GM23248 (cell line): ENCODE measurements around the gene SPDYC. TPM values are rescaled to one million over a fixed set of nuclear protein-coding genes. Genes with fewer than 3 reads are reported as not detected.

Experiments used
- DNase-seq: peaks from one replicate; pipeline ENCODE4 v3.0.0-alpha.2; 2015
- H2AFZ ChIP-seq: fragments of 200-600 bp; sonication (generic); 2 replicates; pipeline ENCODE4 v1.6.1; 2016; ENCODE audit warnings: antibody characterized with exemption
- H3F3A ChIP-seq: fragments of 200-600 bp; sonication (generic); 2 replicates; pipeline ENCODE4 v1.6.1; 2016; ENCODE audit warnings: mild to moderate bottlenecking, antibody characterized with exemption, mixed run types; ENCODE audit not compliant: insufficient read depth
- H3K27ac ChIP-seq: fragments of 200-600 bp; sonication (generic); 2 replicates; pipeline ENCODE4 v1.5.1; 2016; ENCODE audit warnings: mild to moderate bottlenecking
- H3K27me3 ChIP-seq: fragments of 200-600 bp; sonication (generic); replicated peaks from 2 replicates; pipeline ENCODE4 v1.6.1; 2016; ENCODE audit warnings: mild to moderate bottlenecking; ENCODE audit not compliant: insufficient read depth
- H3K36me3 ChIP-seq: fragments of 200-600 bp; sonication (generic); 2 replicates; pipeline ENCODE4 v1.6.1; 2016; ENCODE audit warnings: low read depth, mild to moderate bottlenecking
- H3K4me1 ChIP-seq: fragments of 200-600 bp; sonication (generic); 2 replicates; pipeline ENCODE4 v1.6.1; 2016; ENCODE audit warnings: mild to moderate bottlenecking; ENCODE audit not compliant: insufficient read depth
- H3K4me2 ChIP-seq: fragments of 200-600 bp; sonication (generic); one replicate; pipeline ENCODE4 v1.6.1; 2016; ENCODE audit warnings: mild to moderate bottlenecking; ENCODE audit not compliant: unreplicated experiment
- H3K4me3 ChIP-seq: fragments of 200-600 bp; sonication (generic); 2 replicates; pipeline ENCODE4 v1.5.1; 2016; ENCODE audit warnings: mild to moderate bottlenecking
- H3K79me2 ChIP-seq: fragments of 200-600 bp; sonication (generic); 2 replicates; pipeline ENCODE4 v1.6.1; 2016; ENCODE audit warnings: mild to moderate bottlenecking; ENCODE audit not compliant: insufficient read depth
- H3K9ac ChIP-seq: fragments of 200-600 bp; sonication (generic); 2 replicates; pipeline ENCODE4 v1.6.1; 2016; ENCODE audit warnings: mild to moderate bottlenecking
- H3K9me2 ChIP-seq: fragments of 200-600 bp; sonication (generic); 2 replicates; pipeline ENCODE4 v1.6.1; 2016; ENCODE audit warnings: mixed run types, mild to moderate bottlenecking, moderate library complexity; ENCODE audit not compliant: insufficient read depth
- H3K9me3 ChIP-seq: fragments of 200-600 bp; sonication (generic); one replicate; pipeline ENCODE4 v1.6.1; 2017; ENCODE audit warnings: low read depth
- H4K20me1 ChIP-seq: fragments of 200-600 bp; sonication (generic); 2 replicates; pipeline ENCODE4 v1.6.0; 2016; ENCODE audit not compliant: insufficient read depth
- EZH2 ChIP-seq: fragments of 200-600 bp; sonication (generic); IDR thresholded peaks from 2 replicates; pipeline ENCODE4 v1.6.1; 2018; ENCODE audit warnings: antibody characterized with exemption, mild to moderate bottlenecking; ENCODE audit not compliant: insufficient read depth, poor library complexity, severe bottlenecking
- EZH2phosphoT487 ChIP-seq: fragments of 200-600 bp; sonication (generic); IDR thresholded peaks from 2 replicates; pipeline ENCODE4 v1.6.1; 2018; ENCODE audit warnings: antibody characterized with exemption, moderate library complexity, mild to moderate bottlenecking, low read depth; ENCODE audit not compliant: insufficient read depth
- WGBS, 2 experiments: methylation state at CpG; one replicate each; pipeline ENCODE4 v1.1.6; 2015 to 2017; ENCODE audit warnings: low lambda C conversion rate in 2 of 2, low coverage in 1 of 2; ENCODE audit errors: missing lambda C conversion rate in 2 of 2; 5-methylcytosine and 5-hydroxymethylcytosine counted together
- in situ Hi-C: fragments of 300-500 bp; cut with MboI; formaldehyde crosslinking; loops from 2 replicates; pipeline ENCODE4 v1.15.0; 2020
- microRNA-seq: library from miRNA; unstranded; fragments of <30 nt; microRNA quantifications from one replicate; pipeline ENCODE4, GENCODE V29; 2016; ENCODE audit warnings: borderline number of aligned reads
- polyA plus RNA-seq: library from polyadenylated mRNA; unstranded; fragments of >200 nt; fragmentation: Nextera tagmentation; extraction: Ambion mirVana; gene quantifications from 2 replicates; pipeline ENCODE4 v1.2.1, GENCODE V29; 2016
- small RNA-seq: library from RNA; depleted of rRNA; stranded (forward); fragments of <200 nt; gene quantifications from one replicate; pipeline ENCODE3, GENCODE V24; 2014; ENCODE audit warnings: low read depth, low replicate concordance
- total RNA-seq: library from RNA; depleted of rRNA; stranded (reverse); fragments of >200 nt; shearing (Covaris generic); gene quantifications from 2 replicates; pipeline ENCODE4 v1.2.3, GENCODE V29; 2014; rRNA removed

The SPDYC gene
- total and polyA plus RNA-seq, 2 experiments from 2014 or later, result not detected

GRCh38 chr11:65219930-65220213, 49.8 kb downstream of the SPDYC start:
- H3K27ac ChIP-seq, result no peak overlapping the region
- no peaks in the 10 kb centered on the region for H3K27me3 ChIP-seq
- H3K36me3 ChIP-seq, result no peaks in the 10 kb centered on the region
- H3K9me2 ChIP-seq, result no peaks in the 10 kb centered on the region
- H3F3A ChIP-seq, result peaks cover 19% of the 10 kb centered on the region; the same call in 1 of the 2 replicates
- no peaks in the 10 kb centered on the region for H3K9me3 ChIP-seq
- H3K4me3 ChIP-seq, result no peak overlapping the region
- DNase-seq, result peak; percentile 83
- no peaks in the 10 kb centered on the region for H3K79me2 ChIP-seq
- H2AFZ ChIP-seq, result no peak overlapping the region
- no peaks in the 10 kb centered on the region for H4K20me1 ChIP-seq
- no peak for TF ChIP-seq EZH2phosphoT487
- TF ChIP-seq EZH2, result no peak
- peaks cover 15% of the 10 kb centered on the region for H3K4me1 ChIP-seq
- 1 to 5% methylated on average over 3 of the region's 3 CpGs for WGBS, 2 experiments
- H3K9ac ChIP-seq, result no peak overlapping the region
- H3K4me2 ChIP-seq, result peak overlapping the region; percentile 28
- in situ Hi-C loops, result no loop called here

- Histone ChIP-seq H3K27me3 (no peaks in the 10 kb centered on the region), H3F3A (peaks cover 13% of the 10 kb centered on the region; the same call in 1 of the 2 replicates), H3K36me3 (no peaks in the 10 kb centered on the region), H3K9me2 (no peaks in the 10 kb centered on the region), H3K9me3 (no peaks in the 10 kb centered on the region), H2AFZ (no peak overlapping the region), H3K27ac (no peak overlapping the region), H4K20me1 (no peaks in the 10 kb centered on the region), H3K79me2 (no peaks in the 10 kb centered on the region), H3K4me2 (no peak overlapping the region), H3K4me1 (peaks cover 25% of the 10 kb centered on the region), H3K9ac (no peak overlapping the region), H3K4me3 (no peak overlapping the region)
- in situ Hi-C loops, result no loop called here
- no peak for DNase-seq
- TF ChIP-seq EZH2phosphoT487 (no peak), EZH2 (no peak)
- 96 to 98% methylated on average over 10 of the region's 10 CpGs for WGBS, 2 experiments
Measured at GRCh38 chr11:65221026-65221425, 51.0 kb downstream of the SPDYC start.

Small RNAs within 50 kb of the gene (microRNA-seq; reads per million reads assigned to microRNA genes)
- gene MIR6751, result 1.5 reads per million

Small RNAs within 50 kb of the gene (small RNA-seq; reads per million reads assigned to genes)
- not detected for gene HIGD1AP10
- not detected for gene PDCL2P2
- gene RNU2-23P, result 67.8 reads per million, percentile 93 among the genes with 10 or more reads in this experiment

Other genes with a start within 250 kb of the SPDYC start
- 23.9 and 27.3 TPM in 2 replicates for gene PPP2R5B, start 245.5 kb upstream of the SPDYC start, total RNA-seq
- 16.4 and 19.4 TPM in 2 replicates for gene PPP2R5B, start 245.5 kb upstream of the SPDYC start, polyA plus RNA-seq
- gene GPHA2, start 234.3 kb upstream of the SPDYC start, total RNA-seq, result not detected in 2 replicates
- not detected in 2 replicates for gene GPHA2, start 234.3 kb upstream of the SPDYC start, polyA plus RNA-seq
- gene MAJIN, start 198.1 kb upstream of the SPDYC start, total RNA-seq, result not detected in 2 replicates
- not detected in 2 replicates for gene MAJIN, start 198.1 kb upstream of the SPDYC start, polyA plus RNA-seq
- 4.0 TPM in 1 of 2 replicates, not detected in the other for gene BATF2, start 173.3 kb upstream of the SPDYC start, total RNA-seq
- 0.57 and 0.79 TPM in 2 replicates for gene BATF2, start 173.3 kb upstream of the SPDYC start, polyA plus RNA-seq
- gene ARL2, start 156.1 kb upstream of the SPDYC start, total RNA-seq, result 96.6 and 115 TPM in 2 replicates
- 143 and 155 TPM in 2 replicates for gene ARL2, start 156.1 kb upstream of the SPDYC start, polyA plus RNA-seq
- gene SNX15, start 142.8 kb upstream of the SPDYC start, total RNA-seq, result 14.9 and 17.5 TPM in 2 replicates
- 17.2 and 17.7 TPM in 2 replicates for gene SNX15, start 142.8 kb upstream of the SPDYC start, polyA plus RNA-seq
- 8.0 and 14.9 TPM in 2 replicates for gene SAC3D1, start 129.0 kb upstream of the SPDYC start, total RNA-seq
- 12.8 and 13.2 TPM in 2 replicates for gene SAC3D1, start 129.0 kb upstream of the SPDYC start, polyA plus RNA-seq
- gene NAALADL1, start 111.7 kb upstream of the SPDYC start, total RNA-seq, result 37.7 and 40.7 TPM in 2 replicates
- gene NAALADL1, start 111.7 kb upstream of the SPDYC start, polyA plus RNA-seq, result 26.6 and 27.9 TPM in 2 replicates
- gene CDCA5, start 86.2 kb upstream of the SPDYC start, total RNA-seq, result 16.8 and 17.5 TPM in 2 replicates
- 11.9 and 12.4 TPM in 2 replicates for gene CDCA5, start 86.2 kb upstream of the SPDYC start, polyA plus RNA-seq
- gene ZFPL1, start 86.0 kb upstream of the SPDYC start, total RNA-seq, result 55.2 and 66.8 TPM in 2 replicates
- gene ZFPL1, start 86.0 kb upstream of the SPDYC start, polyA plus RNA-seq, result 62.8 and 64.9 TPM in 2 replicates
- 285 and 339 TPM in 2 replicates for gene VPS51, start 74.0 kb upstream of the SPDYC start, total RNA-seq
- gene VPS51, start 74.0 kb upstream of the SPDYC start, polyA plus RNA-seq, result 30.7 and 37.1 TPM in 2 replicates
- 0.65 and 0.89 TPM in 2 replicates for gene TM7SF2, start 58.4 kb upstream of the SPDYC start, total RNA-seq
- 2.5 and 2.6 TPM in 2 replicates for gene TM7SF2, start 58.4 kb upstream of the SPDYC start, polyA plus RNA-seq
- gene ZNHIT2, start 52.5 kb upstream of the SPDYC start, total RNA-seq, result 12.3 and 13.2 TPM in 2 replicates
- gene ZNHIT2, start 52.5 kb upstream of the SPDYC start, polyA plus RNA-seq, result 15.5 and 15.6 TPM in 2 replicates
- 180 and 199 TPM in 2 replicates for gene FAU, start 48.1 kb upstream of the SPDYC start, total RNA-seq
- gene FAU, start 48.1 kb upstream of the SPDYC start, polyA plus RNA-seq, result 342 and 365 TPM in 2 replicates
- 65.6 and 78.4 TPM in 2 replicates for gene MRPL49, start 47.9 kb upstream of the SPDYC start, total RNA-seq
- gene MRPL49, start 47.9 kb upstream of the SPDYC start, polyA plus RNA-seq, result 48.6 and 53.3 TPM in 2 replicates
- 29.5 and 64.2 TPM in 2 replicates for gene SYVN1, start 35.7 kb upstream of the SPDYC start, total RNA-seq
- 18.0 and 21.2 TPM in 2 replicates for gene SYVN1, start 35.7 kb upstream of the SPDYC start, polyA plus RNA-seq
- gene CAPN1, start 11.7 kb downstream of the SPDYC start, total RNA-seq, result 127 and 145 TPM in 2 replicates
- 106 and 110 TPM in 2 replicates for gene CAPN1, start 11.7 kb downstream of the SPDYC start, polyA plus RNA-seq
- 6.7 and 8.6 TPM in 2 replicates for gene POLA2, start 91.7 kb downstream of the SPDYC start, total RNA-seq
- 8.7 and 8.9 TPM in 2 replicates for gene POLA2, start 91.7 kb downstream of the SPDYC start, polyA plus RNA-seq
- 32.1 and 32.6 TPM in 2 replicates for gene CDC42EP2, start 144.6 kb downstream of the SPDYC start, total RNA-seq
- 37.9 and 40.3 TPM in 2 replicates for gene CDC42EP2, start 144.6 kb downstream of the SPDYC start, polyA plus RNA-seq
- 27.7 and 30.0 TPM in 2 replicates for gene DPF2, start 163.6 kb downstream of the SPDYC start, total RNA-seq
- gene DPF2, start 163.6 kb downstream of the SPDYC start, polyA plus RNA-seq, result 51.2 and 54.1 TPM in 2 replicates
- gene TIGD3, start 184.5 kb downstream of the SPDYC start, total RNA-seq, result not detected in 2 replicates
- not detected in 2 replicates for gene TIGD3, start 184.5 kb downstream of the SPDYC start, polyA plus RNA-seq
- 3.6 and 6.4 TPM in 2 replicates for gene SLC25A45, start 212.4 kb downstream of the SPDYC start, total RNA-seq
- gene SLC25A45, start 212.4 kb downstream of the SPDYC start, polyA plus RNA-seq, result 3.7 and 3.9 TPM in 2 replicates
- gene FRMD8, start 216.4 kb downstream of the SPDYC start, total RNA-seq, result 80.2 and 106 TPM in 2 replicates
- 25.4 and 30.0 TPM in 2 replicates for gene FRMD8, start 216.4 kb downstream of the SPDYC start, polyA plus RNA-seq